CD4-positive, alpha-beta T cell treated with Interferon alpha-2 for 1 hour (primary cell): ENCODE results near the gene IL13.
A peak's percentile ranks its signal among the peaks of the same experiment; 100 is the strongest.

Source experiments
- DNase-seq, 2 donors: peaks; one replicate each; pipeline ENCODE4 v3.0.0-alpha.2; 2020 to 2022

The IL13 gene

GRCh38 chr5:132656774-132657355, 1.1 kb upstream of the IL13 start:
- DNase-seq, result no peak

GRCh38 chr5:132658381-132659302, 669 bp downstream of the IL13 start:
- no peak for DNase-seq

GRCh38 chr5:132659598-132660493, 1.9 kb downstream of the IL13 start:
- DNase-seq, result no peak

DNA sequence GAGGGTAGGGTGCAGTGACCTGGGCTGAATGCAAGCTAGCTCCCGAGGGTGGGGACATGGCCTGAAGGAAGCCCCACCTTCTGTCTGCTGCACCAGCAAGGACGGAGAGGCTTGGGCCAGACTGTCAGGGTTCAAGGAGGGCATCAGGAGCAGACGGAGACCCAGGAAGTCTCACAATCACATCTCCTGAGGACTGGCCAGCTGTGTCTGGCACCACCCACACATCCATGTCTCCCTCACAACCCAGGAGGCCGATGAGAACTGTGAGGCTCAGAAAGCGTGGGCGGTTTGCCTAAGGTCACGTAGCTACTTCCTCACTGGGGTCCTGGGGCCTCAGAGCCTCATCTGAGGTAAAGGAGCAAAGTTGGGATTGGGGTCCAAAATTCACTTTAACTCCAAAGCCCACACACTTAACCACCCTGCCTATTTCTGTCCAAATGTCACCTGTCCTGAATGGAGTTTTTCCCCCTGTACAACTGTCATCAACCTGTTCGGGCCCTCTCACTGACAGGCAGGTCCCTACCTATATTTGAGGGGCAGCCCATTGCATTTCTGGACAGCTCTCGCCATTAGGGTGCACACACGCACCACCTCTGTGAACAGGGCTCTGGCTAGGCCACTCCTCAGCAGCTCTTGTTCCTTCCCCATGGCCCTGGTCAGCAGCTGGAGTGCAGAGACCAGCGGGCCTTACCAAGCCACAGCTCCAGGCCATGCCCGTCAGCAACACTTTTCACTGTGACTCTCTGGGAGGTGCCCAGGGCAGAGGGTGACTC, 3.4 kb downstream of the IL13 start:
- DNase-seq, result no peak

GRCh38 chr5:132662004-132662401, 4.0 kb downstream of the IL13 start:
- no peak for DNase-seq

- peak; percentile 18 to 58 for DNase-seq
These were observed 5.2 kb downstream of the IL13 start for GRCh38 chr5:132662925-132663770.

DNA sequence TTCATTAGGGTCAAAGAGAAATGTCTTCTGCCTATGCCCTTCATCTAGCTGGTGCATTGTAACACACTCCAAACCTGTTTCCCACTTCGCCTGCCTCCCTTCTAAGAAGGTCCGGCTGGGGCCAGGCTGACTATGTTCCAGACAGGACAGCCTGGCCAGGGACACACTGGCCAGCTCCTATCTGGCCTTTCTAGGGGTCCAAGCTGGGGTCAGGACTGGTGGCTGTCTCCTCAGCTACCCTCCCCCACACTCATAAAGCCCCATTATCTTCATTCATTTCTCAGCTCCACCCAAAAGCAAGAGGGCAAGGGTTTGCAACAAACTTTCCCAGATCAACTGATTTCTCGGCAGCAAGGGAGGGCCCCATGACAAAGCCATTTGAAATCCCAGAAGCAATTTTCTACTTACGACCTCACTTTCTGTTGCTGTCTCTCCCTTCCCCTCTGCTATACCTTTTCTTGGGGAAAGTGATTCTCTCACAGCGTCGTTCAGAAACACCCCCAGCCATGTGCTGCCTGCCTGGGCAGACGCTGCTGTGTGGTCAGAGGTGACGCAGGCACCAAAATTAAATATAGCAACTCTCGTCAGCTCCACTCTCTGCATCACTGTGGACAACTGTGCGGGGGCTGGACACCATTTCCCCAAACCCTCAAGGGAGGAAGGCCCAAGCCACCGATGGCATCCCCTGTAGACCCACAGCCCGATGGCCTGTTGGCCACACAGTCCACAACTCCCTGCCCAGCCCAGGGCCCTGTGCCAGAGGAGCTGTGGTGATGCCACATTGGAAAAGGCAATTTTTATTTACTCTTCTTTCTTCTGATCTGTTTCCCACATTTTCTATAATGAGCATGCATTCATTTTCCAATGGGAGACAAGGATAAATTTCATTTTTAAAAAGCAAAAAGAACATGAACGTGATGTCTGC, 6.1 kb downstream of the IL13 start:
- peak; percentile 32 to 54 for DNase-seq

GRCh38 chr5:132664696-132665209, 6.8 kb downstream of the IL13 start:
- no peak for DNase-seq

- DNase-seq, result no peak
These were observed 7.7 kb downstream of the IL13 start for GRCh38 chr5:132665574-132666080.

DNA sequence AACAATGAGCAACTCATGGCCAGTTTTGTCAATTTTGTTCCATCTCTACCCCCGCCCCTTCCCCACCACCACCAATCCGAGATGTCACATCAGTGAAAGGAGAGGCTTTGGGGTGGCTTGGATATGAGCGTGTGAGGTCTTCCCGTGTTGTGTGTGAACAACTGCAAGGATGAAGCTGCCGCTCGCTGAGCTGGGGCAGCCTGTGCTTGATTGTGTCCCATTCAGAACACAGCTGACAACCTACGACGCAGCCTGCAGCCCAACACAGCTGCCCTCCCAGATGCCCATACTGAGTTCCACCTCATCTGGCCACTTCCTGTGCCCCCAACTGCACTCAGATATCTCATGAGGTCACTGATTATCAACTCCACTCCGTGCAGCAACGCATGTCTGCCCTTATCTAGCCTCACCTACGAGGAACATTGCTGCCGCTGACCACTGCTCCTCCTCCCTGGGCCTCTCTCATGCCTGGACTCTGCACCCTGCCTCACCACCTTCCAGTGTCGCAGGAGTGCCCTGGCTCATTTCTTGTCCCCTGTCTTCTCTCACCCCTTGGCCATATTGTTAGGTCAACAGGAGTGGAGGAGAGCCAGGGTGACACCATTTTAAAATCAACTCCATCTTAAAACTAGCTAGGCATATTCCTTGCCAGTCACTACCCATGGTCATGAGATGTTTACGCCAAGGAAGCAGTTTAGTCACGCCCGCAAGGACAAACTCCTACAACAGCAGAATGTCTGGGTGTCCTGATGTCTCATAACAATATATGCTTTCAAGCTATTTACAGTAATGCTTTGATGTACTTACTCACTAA, 8.5 kb downstream of the IL13 start:
- no peak for DNase-seq

DNA sequence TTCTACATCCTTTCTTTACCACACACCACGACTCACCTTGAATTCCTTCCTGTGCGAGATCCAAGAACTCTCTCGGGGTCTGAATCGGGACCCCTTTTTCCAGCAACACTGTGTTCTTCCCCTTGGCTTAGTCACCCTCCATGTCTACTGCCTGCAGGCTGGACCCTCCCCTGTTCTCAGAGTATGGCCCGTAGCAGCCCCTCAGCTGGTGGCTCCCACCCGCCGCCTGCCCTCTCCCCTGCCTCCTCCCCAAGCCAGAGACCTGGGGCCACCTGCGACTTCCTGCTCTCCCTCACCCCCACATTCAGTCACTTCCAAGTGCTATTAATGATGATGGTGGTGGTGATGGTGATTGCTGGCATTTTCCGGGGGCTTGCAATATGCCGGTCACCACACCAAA, 9.3 kb downstream of the IL13 start:
- no peak for DNase-seq

- no peak for DNase-seq
These were observed 10.1 kb downstream of the IL13 start for GRCh38 chr5:132667761-132668705.

- no peak for DNase-seq
These were observed 10.9 kb downstream of the IL13 start for GRCh38 chr5:132668706-132669454.

DNA sequence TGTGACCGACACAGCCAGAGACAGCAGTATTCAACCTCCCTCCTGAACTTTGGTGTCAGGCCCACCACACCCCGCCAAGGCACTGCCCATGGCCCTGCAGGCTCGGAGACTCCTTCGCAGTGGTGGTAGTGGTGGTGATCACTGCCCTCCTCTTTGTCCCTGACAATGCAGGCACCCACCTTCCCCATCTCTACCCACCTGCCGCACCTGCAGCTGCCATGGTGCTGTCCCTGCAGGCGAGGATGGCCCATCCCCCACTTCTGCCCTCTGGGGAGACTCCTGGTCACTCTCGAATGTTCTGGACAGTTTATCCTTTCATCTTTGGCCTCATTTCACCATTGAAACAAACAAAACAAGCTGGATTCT, 11.5 kb downstream of the IL13 start:
- DNase-seq, result no peak

GRCh38 chr5:132669966-132670882, 12.3 kb downstream of the IL13 start:
- no peak for DNase-seq

DNA sequence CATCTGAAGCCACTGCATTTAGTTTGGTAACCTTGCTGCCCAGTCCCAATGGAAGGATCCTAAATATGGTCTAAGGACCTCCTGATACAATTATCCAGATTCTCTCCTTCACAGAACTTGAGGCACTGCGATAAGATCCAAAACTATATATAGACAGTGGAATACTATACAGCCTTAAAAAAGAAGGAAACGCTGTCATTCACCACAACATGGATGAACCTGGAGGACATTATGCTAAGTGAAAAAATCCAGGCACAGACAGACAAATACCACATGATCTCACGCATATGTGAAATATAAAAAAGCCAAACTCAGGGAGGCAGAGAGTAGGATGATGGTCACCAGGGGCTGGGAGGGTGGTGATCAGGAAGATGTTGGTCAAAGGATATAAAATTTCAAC, 13.0 kb downstream of the IL13 start:
- DNase-seq, result no peak
